HG03565 (cell line): ENCODE measurements around the gene AQP1.

Source experiments
- ATAC-seq: cut with Tn5 transposase; IDR thresholded peaks from one replicate; pipeline ENCODE4 v1.9.1; 2021; ENCODE audit warnings: mild to moderate bottlenecking, moderate library complexity; ENCODE audit not compliant: unreplicated experiment

The AQP1 gene

GRCh38 chr7:30911561-30911969 is at the start of gene AQP1:
Gene AQP1 (plus strand): TSS chr7:30911853. CDS start chr7:30911910, 57 bp downstream.
- ATAC-seq = no peak

GRCh38 chr7:30862995-30863705 is 48.5 kb upstream of the AQP1 start:
- no peak for ATAC-seq

GRCh38 chr7:30863706-30864035 is 48.0 kb upstream of the AQP1 start:
- no peak for ATAC-seq

- no peak for ATAC-seq
These were observed 47.6 kb upstream of the AQP1 start for GRCh38 chr7:30864101-30864500.

GRCh38 chr7:30865076-30865475 is 46.6 kb upstream of the AQP1 start:
- no peak for ATAC-seq

DNA sequence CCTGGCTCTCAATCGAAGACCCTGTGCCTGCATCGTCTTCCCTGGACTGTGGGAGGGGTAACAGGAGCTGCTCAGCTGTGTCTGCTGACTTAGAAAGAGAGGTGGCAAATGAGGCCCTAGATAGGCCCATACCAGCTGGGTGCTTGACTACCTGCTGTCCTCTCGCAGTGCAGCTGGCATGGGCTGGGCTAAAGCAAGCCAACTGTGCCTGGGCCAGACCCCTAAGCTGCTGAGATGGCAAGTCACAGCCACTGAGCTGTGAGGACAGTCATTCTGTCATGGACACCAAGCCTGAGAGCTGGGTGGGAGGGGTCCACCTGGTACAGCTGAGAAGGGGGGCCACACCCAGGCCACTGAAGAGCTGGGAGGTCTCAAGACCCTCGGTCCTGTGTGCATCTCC is 45.8 kb upstream of the AQP1 start:
- ATAC-seq = no peak

- ATAC-seq = no peak
These were observed 44.7 kb upstream of the AQP1 start for GRCh38 chr7:30866939-30867338.

- ATAC-seq = no peak
These were observed 44.2 kb upstream of the AQP1 start for GRCh38 chr7:30867483-30867882.

DNA sequence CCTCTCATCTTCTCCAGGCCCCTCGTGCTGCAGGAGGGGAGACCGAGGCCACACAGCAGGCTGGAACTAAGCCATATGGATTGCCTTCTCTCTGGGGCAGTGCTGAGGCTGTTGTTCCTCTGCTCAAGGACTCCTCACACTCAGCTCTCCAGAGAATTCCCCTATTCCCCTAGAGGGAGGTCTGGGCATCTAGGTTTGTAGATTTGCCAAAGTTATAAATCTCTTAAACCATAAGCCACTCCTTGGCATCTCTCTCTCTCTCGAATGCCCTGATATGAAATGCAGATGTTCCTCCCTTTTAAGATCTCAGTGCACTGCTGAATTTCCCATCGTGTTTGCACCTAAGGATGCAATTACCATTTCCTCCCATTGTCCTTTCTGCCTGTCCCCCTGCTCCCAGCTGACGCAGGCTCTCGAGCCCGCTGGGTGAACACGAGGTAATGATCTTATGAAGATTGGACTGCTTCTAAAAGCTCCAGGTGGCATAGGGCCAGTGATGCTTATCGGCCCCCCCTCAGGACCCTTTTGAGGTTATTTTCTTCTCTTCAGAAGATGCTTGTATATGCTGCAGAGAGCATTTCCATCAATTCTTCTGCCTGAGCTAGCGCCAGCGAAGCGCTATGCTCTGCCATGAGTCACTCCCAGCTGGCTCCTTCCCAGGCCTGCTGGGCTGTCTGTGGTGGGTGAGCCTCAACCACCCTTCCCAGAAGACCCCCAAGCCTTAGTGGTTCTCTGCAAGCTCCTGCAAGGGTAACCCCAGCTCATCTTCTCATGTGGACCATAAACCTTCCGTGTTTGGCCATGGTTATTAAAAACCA is 41.6 kb upstream of the AQP1 start:
- ATAC-seq = no peak

- no peak for ATAC-seq
These were observed 40.7 kb upstream of the AQP1 start for GRCh38 chr7:30870821-30871518.

DNA sequence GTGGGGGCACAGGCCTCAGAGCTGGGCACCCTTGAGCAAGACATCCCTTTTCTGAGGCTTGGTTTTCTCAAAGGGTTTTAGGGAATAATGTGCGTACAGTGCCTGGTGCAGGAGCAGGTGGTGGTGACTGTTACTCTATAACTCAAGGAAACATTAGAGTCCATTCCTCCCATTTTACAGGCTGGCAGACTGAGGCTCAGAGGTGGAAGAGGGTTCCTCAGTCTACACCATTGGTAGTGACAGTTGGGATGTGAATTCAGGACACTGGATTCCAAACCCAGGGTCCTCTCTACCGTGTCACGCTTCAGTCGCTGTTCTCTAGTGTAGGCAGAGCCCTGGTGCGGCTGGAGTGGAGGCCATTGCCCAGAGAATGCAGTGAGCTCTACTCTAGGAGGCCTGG is 40.0 kb upstream of the AQP1 start:
- ATAC-seq = no peak

DNA sequence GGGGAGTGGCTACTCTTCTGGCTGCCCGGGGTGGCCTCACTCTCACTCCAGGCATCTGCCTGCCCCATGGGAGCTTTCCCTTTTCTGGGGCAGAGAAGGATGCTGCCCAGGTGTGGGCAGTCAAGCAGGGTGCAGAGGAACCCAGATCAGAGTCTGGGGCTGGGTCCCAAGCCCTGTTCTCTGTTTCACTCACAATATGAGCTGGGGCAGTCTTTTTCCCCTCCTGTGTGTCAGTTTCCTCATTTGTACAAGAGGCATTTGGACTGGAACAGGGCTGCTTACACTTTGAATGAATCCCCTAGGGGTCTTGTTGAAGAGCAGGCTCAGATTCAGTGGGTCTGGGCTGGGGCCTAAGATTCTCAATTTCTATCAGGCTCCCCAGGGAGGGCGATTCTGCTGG is 38.4 kb upstream of the AQP1 start:
- no peak for ATAC-seq

- ATAC-seq = no peak
These were observed 38.0 kb upstream of the AQP1 start for GRCh38 chr7:30873656-30874055.

GRCh38 chr7:30874656-30875302 is 36.9 kb upstream of the AQP1 start:
- no peak for ATAC-seq

- ATAC-seq = no peak
These were observed 34.5 kb upstream of the AQP1 start for GRCh38 chr7:30877015-30877769.

GRCh38 chr7:30877993-30878392 is 33.7 kb upstream of the AQP1 start:
- ATAC-seq = no peak

DNA sequence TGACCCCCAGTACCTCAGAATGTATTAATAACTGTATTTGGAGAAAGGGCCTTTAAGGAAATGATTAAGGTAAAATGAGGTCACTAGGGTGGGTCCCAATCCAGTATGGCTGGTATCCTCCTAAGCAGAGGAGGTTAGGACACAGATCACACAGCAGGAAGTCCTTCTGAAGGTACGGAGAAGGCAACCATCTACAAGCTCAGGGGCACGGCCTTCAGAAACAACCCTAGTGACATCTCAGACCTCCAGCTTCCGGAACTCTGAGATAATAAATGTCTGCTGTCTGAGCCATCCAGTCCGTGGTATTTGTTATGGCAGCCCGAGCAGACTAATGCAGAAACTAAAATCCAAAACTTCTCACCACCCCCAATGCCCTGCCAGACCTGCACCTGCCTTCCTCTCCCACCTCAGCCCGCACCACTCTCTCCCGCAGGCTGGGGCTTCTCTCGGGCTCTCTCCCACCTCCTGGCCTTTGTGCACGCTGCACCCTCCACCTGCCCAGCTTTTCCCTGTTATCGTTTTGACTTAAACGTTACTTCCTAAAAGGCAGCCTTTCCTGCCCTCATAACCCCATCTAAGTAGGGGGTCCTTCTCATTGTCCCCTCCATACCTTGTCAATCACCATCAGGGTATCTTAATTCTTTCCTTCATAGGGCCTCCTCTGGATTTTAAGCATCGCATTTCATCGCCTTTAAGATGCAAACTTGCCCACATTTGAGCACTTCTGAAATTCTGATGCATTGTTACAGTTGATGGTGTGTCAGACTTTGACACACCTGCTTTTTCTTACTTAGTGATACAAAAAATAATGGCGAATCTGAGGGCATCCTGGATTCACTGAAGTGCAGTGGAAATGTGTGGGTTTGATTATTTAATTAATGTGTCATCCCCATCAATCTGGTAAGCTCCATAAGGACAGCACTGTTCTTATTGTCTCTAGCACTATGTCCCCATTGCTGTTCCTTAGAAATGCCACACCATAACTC is 32.2 kb upstream of the AQP1 start:
- ATAC-seq = no peak

DNA sequence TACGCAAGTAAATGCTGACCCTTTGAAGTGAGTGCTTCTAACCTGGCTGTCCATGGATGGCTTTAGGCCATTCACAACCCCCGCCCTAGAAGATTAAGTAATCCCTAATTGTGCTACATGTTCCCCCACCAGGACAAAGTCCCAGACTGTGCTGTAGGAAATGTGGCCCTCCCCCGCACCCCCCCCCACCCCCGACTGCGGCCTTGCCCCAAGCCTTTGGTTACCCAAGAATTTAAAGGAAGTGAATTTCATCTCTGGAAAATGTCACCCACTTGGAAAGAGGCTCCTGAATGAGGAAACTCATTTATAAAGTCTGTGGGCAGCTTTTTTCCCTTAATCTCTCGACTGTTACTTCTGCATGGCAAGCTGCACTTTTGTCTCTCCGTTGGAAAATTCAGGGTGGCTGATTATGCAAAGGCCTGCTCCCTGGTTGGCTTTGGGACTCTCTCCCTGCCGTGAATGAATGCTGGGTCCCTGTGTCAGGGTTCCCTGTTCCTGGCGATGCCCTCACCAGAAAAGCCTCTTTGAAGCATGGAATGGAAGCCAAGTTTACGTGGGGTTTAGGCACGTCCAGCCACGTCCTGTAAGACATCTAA is 31.4 kb upstream of the AQP1 start:
- no peak for ATAC-seq

DNA sequence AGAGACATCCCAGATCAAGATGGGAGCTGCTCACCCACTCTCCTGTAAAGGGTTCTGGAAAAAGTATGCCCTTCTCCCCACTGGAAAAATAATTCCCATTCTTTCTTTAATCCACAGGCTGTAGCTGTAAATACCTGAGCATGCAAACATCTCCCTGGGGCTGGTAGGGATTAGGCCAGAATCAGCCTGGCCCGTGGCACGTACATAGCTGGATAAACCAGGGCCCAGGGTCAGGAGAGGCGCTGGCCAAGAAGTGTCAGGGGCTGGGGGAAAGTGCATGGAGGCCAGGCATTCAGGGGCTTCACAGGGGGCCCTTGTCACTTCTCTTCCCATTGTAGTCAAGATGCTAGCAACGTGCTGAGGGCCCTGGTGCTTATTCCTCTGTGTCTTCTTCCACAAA is 30.7 kb upstream of the AQP1 start:
- ATAC-seq = no peak
